H9 (cell line): Measurements from ENCODE around the gene DBH. TPM values are rescaled to one million over a fixed set of nuclear protein-coding genes. Genes with fewer than 3 reads are reported as not detected.

Experiments
- DNase-seq: peaks from one replicate; pipeline ENCODE4 v3.0.0-alpha.2; 2017
- H2AFZ ChIP-seq: one replicate; pipeline ENCODE4 v1.6.1; 2013; ENCODE audit warnings: mild to moderate bottlenecking, low read length, control low read depth, moderate library complexity
- H2AK5ac ChIP-seq: 2 replicates; pipeline ENCODE4 v1.6.1; 2013; ENCODE audit warnings: low read length, control low read depth, mixed read lengths; ENCODE audit not compliant: insufficient read length
- H2BK120ac ChIP-seq: one replicate; pipeline ENCODE4 v1.6.1; 2013; ENCODE audit warnings: low read depth, mild to moderate bottlenecking, low read length, control low read depth, inconsistent platforms; ENCODE audit not compliant: poor library complexity, severe bottlenecking
- H2BK12ac ChIP-seq: 2 replicates; pipeline ENCODE4 v1.6.1; 2013; ENCODE audit warnings: low read length, control low read depth, mixed read lengths, low read depth; ENCODE audit not compliant: insufficient read length
- H2BK15ac ChIP-seq: 2 replicates; pipeline ENCODE4 v1.6.1; 2013; ENCODE audit warnings: low read depth, low read length, control low read depth
- H2BK20ac ChIP-seq: one replicate; pipeline ENCODE4 v1.6.1; 2013; ENCODE audit warnings: low read depth, mild to moderate bottlenecking, low read length, control low read depth, inconsistent platforms; ENCODE audit not compliant: poor library complexity, severe bottlenecking
- H2BK5ac ChIP-seq: 2 replicates; pipeline ENCODE4 v1.6.1; 2013; ENCODE audit warnings: low read length, control low read depth, mixed read lengths; ENCODE audit not compliant: insufficient read length
- H3K14ac ChIP-seq: 2 replicates; pipeline ENCODE4 v1.6.1; 2013; ENCODE audit warnings: low read length, control low read depth; ENCODE audit not compliant: insufficient read depth
- H3K18ac ChIP-seq: 2 replicates; pipeline ENCODE4 v1.6.1; 2013; ENCODE audit warnings: low read depth, mild to moderate bottlenecking, mixed read lengths, low read length, control low read depth; ENCODE audit not compliant: insufficient read length
- H3K23ac ChIP-seq: 2 replicates; pipeline ENCODE4 v1.6.1; 2013; ENCODE audit warnings: low read length, control low read depth, mixed read lengths, low read depth; ENCODE audit not compliant: insufficient read length
- H3K23me2 ChIP-seq: 2 replicates; pipeline ENCODE4 v1.6.1; 2013; ENCODE audit warnings: low read depth, mild to moderate bottlenecking, mixed read lengths, low read length, control low read depth; ENCODE audit not compliant: insufficient read length, poor library complexity, severe bottlenecking
- H3K27ac ChIP-seq: 2 replicates; pipeline ENCODE4 v1.5.1; 2013; ENCODE audit warnings: low read length, control low read depth, mixed read lengths, low read depth; ENCODE audit not compliant: insufficient read length
- H3K27me3 ChIP-seq: 2 replicates; pipeline ENCODE4 v1.6.1; 2013; ENCODE audit warnings: low read length, control low read depth, inconsistent platforms; ENCODE audit not compliant: insufficient read depth
- H3K4ac ChIP-seq: 2 replicates; pipeline ENCODE4 v1.6.1; 2013; ENCODE audit warnings: low read depth, mild to moderate bottlenecking, control low read depth, inconsistent platforms, low read length, moderate library complexity
- H3K4me1 ChIP-seq: 2 replicates; pipeline ENCODE4 v1.6.1; 2013; ENCODE audit warnings: low read length, control low read depth, inconsistent platforms; ENCODE audit not compliant: insufficient read depth
- H3K4me2 ChIP-seq: 2 replicates; pipeline ENCODE4 v1.6.1; 2013; ENCODE audit warnings: low read length, control low read depth, mixed read lengths; ENCODE audit not compliant: insufficient read length, insufficient read depth
- H3K56ac ChIP-seq: 2 replicates; pipeline ENCODE4 v1.6.1; 2013; ENCODE audit warnings: low read depth, mild to moderate bottlenecking, mixed read lengths, low read length, control low read depth; ENCODE audit not compliant: insufficient read length
- H3K79me1 ChIP-seq: 2 replicates; pipeline ENCODE4 v1.6.1; 2013; ENCODE audit warnings: low read depth, mild to moderate bottlenecking, moderate library complexity, low read length, control low read depth, inconsistent platforms; ENCODE audit not compliant: insufficient read depth, poor library complexity, severe bottlenecking
- H3K79me2 ChIP-seq: 2 replicates; pipeline ENCODE4 v1.6.1; 2013; ENCODE audit warnings: low read length, control low read depth, inconsistent platforms; ENCODE audit not compliant: insufficient read depth
- H3K9ac ChIP-seq: 2 replicates; pipeline ENCODE4 v1.6.1; 2013; ENCODE audit warnings: low read length, control low read depth, mixed read lengths; ENCODE audit not compliant: insufficient read length; ENCODE audit errors: extremely low read depth
- H3K9me3 ChIP-seq: one replicate; pipeline ENCODE4 v1.6.1; 2013; ENCODE audit warnings: low read depth, low read length, inconsistent platforms; ENCODE audit not compliant: control insufficient read depth
- H3T11ph ChIP-seq: one replicate; pipeline ENCODE4 v1.6.1; 2013; ENCODE audit warnings: mild to moderate bottlenecking, low read length, control low read depth, inconsistent platforms
- H4K20me1 ChIP-seq: one replicate; pipeline ENCODE4 v1.6.1; 2013; ENCODE audit not compliant: control insufficient read depth, insufficient read length, insufficient read depth
- H4K5ac ChIP-seq: 2 replicates; pipeline ENCODE4 v1.6.1; 2013; ENCODE audit warnings: low read depth, mild to moderate bottlenecking, mixed read lengths, low read length, control low read depth; ENCODE audit not compliant: insufficient read length
- H4K8ac ChIP-seq: replicated peaks from 2 replicates; pipeline ENCODE4 v1.6.1; 2013; ENCODE audit warnings: low read length, control low read depth, mixed read lengths, low read depth; ENCODE audit not compliant: insufficient read length
- H4K91ac ChIP-seq: 2 replicates; pipeline ENCODE4 v1.6.1; 2013; ENCODE audit warnings: low read depth, mild to moderate bottlenecking, moderate library complexity, mixed read lengths, low read length, control low read depth; ENCODE audit not compliant: insufficient read length
- H3K27ac Mint-ChIP-seq, 3 experiments: 2 replicates in 2 of 3; 3 replicates in 1 of 3; pipeline ENCODE4 v1.8.0; 2020 to 2021; ENCODE audit warnings: mixed read lengths in 3 of 3, mild to moderate bottlenecking in 1 of 3, moderate library complexity in 1 of 3
- H3K27me3 Mint-ChIP-seq: 2 replicates; pipeline ENCODE4 v1.8.0; 2021; ENCODE audit warnings: low read depth, mild to moderate bottlenecking, moderate library complexity, mixed read lengths
- H3K36me3 Mint-ChIP-seq, 3 experiments: 2 replicates in 2 of 3; 3 replicates in 1 of 3; pipeline ENCODE4 v1.8.0; 2020 to 2021; ENCODE audit warnings: low read depth in 3 of 3, mixed read lengths in 3 of 3; ENCODE audit not compliant: insufficient read depth in 1 of 3
- H3K4me1 Mint-ChIP-seq, 2 experiments: 2 replicates each; pipeline ENCODE4 v1.8.0; 2020; ENCODE audit warnings: mixed read lengths in 2 of 2
- H3K4me3 Mint-ChIP-seq, 2 experiments: 2 replicates in 1 of 2; 3 replicates in 1 of 2; pipeline ENCODE4 v1.8.0; 2020 to 2021; ENCODE audit warnings: mild to moderate bottlenecking in 2 of 2, mixed read lengths in 2 of 2, moderate library complexity in 1 of 2
- H3K9me3 Mint-ChIP-seq, 2 experiments: 2 replicates in 1 of 2; 3 replicates in 1 of 2; pipeline ENCODE4 v1.8.0; 2020; ENCODE audit warnings: mild to moderate bottlenecking in 2 of 2, mixed read lengths in 2 of 2, moderate library complexity in 1 of 2
- CTCF ChIP-seq: fragments of 200-600 bp; sonication (generic); conservative IDR thresholded peaks from 3 replicates; pipeline ENCODE4 v1.8.0; 2021; ENCODE audit warnings: antibody characterized with exemption, mild to moderate bottlenecking
- WGBS: extraction: QIAGEN DNeasy Blood & Tissue Kit; methylation state at CpG from one replicate; pipeline ENCODE4 v1.1.7; 2013; ENCODE audit warnings: missing lambda C conversion rate, low lambda C conversion rate, mixed read lengths; ENCODE audit not compliant: insufficient read length; ENCODE audit errors: extremely low coverage; 5-methylcytosine and 5-hydroxymethylcytosine counted together
- total RNA-seq: library from RNA; stranded (reverse); gene quantifications from 2 replicates; pipeline ENCODE4 v1.2.1, GENCODE V29; 2021

The DBH gene
- total RNA-seq, 1 experiment from 2014 or later, result not detected

- no peaks in the 10 kb centered on the region for H3K27me3 ChIP-seq
- H3K79me2 ChIP-seq, result no peaks in the 10 kb centered on the region
- H3K27ac ChIP-seq, result no peak overlapping the region
- no peaks in the 10 kb centered on the region; the same call in 1 of the 2 replicates for H3K27me3 Mint-ChIP-seq
- H3K9me3 ChIP-seq, result no peaks in the 10 kb centered on the region
- no peak overlapping the region for H2BK15ac ChIP-seq
- peaks cover 4% of the 10 kb centered on the region for H3K23me2 ChIP-seq
- no peak overlapping the region for H3K9ac ChIP-seq
- H2BK12ac ChIP-seq, result no peak overlapping the region
- H3K27ac Mint-ChIP-seq, result no peak overlapping the region; a peak in 1 of 7 replicates
- H3K4me2 ChIP-seq, result no peak overlapping the region
- no peaks in the 10 kb centered on the region for H3K4me1 ChIP-seq
- H3K4ac ChIP-seq, result no peak overlapping the region
- H2AK5ac ChIP-seq, result no peak overlapping the region
- peaks cover 2 to 20% of the 10 kb centered on the region in 2 experiments for H3K4me1 Mint-ChIP-seq
- no peak overlapping the region for H2BK20ac ChIP-seq
- H3K23ac ChIP-seq, result no peak overlapping the region
- no peaks in the 10 kb centered on the region for H3K9me3 Mint-ChIP-seq
- H3K79me1 ChIP-seq, result no peaks in the 10 kb centered on the region
- H2BK5ac ChIP-seq, result no peak overlapping the region
- H3K56ac ChIP-seq, result no peak overlapping the region
- no peak overlapping the region for H3K18ac ChIP-seq
- no peak overlapping the region for H4K5ac ChIP-seq
- no CpG with 5 or more reads among the region's 23 CpGs for WGBS
- no peak overlapping the region for H3T11ph ChIP-seq
- H2BK120ac ChIP-seq, result no peak overlapping the region
- H4K20me1 ChIP-seq, result no peaks in the 10 kb centered on the region
- no peaks in the 10 kb centered on the region for H3K36me3 Mint-ChIP-seq
- no peak overlapping the region for H2AFZ ChIP-seq
- H3K4me3 Mint-ChIP-seq, result no peak overlapping the region
- no peak for TF ChIP-seq CTCF
- no peak overlapping the region for H4K91ac ChIP-seq
- H4K8ac ChIP-seq, result no peak overlapping the region
- DNase-seq, result no peak
- no peak overlapping the region for H3K14ac ChIP-seq
These were observed 68.6 kb downstream of the DBH start for GRCh38 chr9:133704711-133705181.
